ENCODE results near the gene TRAPPC10.

GRCh38 chr21:43968410-43969114 is 43.5 kb upstream of the TRAPPC10 start:
- TF ChIP-seq CTCF (IDR thresholded peaks at IDR 0.05 in 4 of 5, conservative IDR thresholded peaks at IDR 0.05 in 1 of 5) (no peak), POLR2A (IDR thresholded peaks at IDR 0.05) (no peak)
